H1 (cell line): ENCODE measurements around the gene CCT3. TPM values are rescaled to one million over a fixed set of nuclear protein-coding genes. Genes with fewer than 3 reads are reported as not detected.
"Not testable (repeated sequence)": the region's sequence is repeated elsewhere in the genome, so short reads cannot be mapped to it uniquely, and the experiment has no call there.

Experiments
- CTCF ChIA-PET: fragments of 300-600 bp; sonication (Branson Sonifier 250); formaldehyde crosslinking; loops from one replicate; lab custom pipeline; 2021; ENCODE audit not compliant: partially characterized antibody; lab: Charles Lee
- POLR2A ChIA-PET: fragments of 300-600 bp; sonication (Branson Sonifier 250); formaldehyde crosslinking; loops from one replicate; lab custom pipeline; 2021; ENCODE audit warnings: inconsistent platforms; ENCODE audit not compliant: partially characterized antibody; lab: Charles Lee
- DNase-seq, 2 experiments: peaks; one replicate each; pipeline versions ENCODE4 v3.0.0 to v3.0.0-alpha.2; 2010 to 2022; ENCODE audit warnings: low spot score in 2 of 2, low read depth in 1 of 2, mixed read lengths in 1 of 2
- FAIRE-seq: peaks from 2 replicates; lab custom pipeline; 2011; peaks lifted over from hg19 to GRCh38; lab: Jason Lieb, UNC
- H2AFZ ChIP-seq: 2 replicates; pipeline ENCODE4 v1.8.1; 2012; ENCODE audit warnings: low read length, inconsistent platforms
- H2AK5ac ChIP-seq: 2 replicates; pipeline ENCODE4 v1.6.1; 2013; ENCODE audit warnings: low read depth, low read length
- H2BK120ac ChIP-seq: replicated peaks from 2 replicates; pipeline ENCODE3; 2013; ENCODE audit warnings: low read depth, low read length, inconsistent platforms
- H2BK12ac ChIP-seq: 2 replicates; pipeline ENCODE4 v1.6.1; 2013; ENCODE audit warnings: low read depth, low read length
- H2BK15ac ChIP-seq: 2 replicates; pipeline ENCODE4 v1.6.1; 2013; ENCODE audit warnings: low read length
- H2BK20ac ChIP-seq: 2 replicates; pipeline ENCODE4 v1.6.1; 2013; ENCODE audit warnings: low read length
- H2BK5ac ChIP-seq: 2 replicates; pipeline ENCODE4 v1.6.1; 2013; ENCODE audit warnings: low read depth, low read length
- H3K14ac ChIP-seq: 2 replicates; pipeline ENCODE4 v1.6.1; 2013; ENCODE audit warnings: inconsistent platforms; ENCODE audit not compliant: insufficient read length
- H3K18ac ChIP-seq: 2 replicates; pipeline ENCODE4 v1.6.1; 2013; ENCODE audit warnings: low read length; ENCODE audit errors: extremely low read depth
- H3K23ac ChIP-seq: 2 replicates; pipeline ENCODE4 v1.6.1; 2013; ENCODE audit warnings: inconsistent platforms; ENCODE audit not compliant: insufficient read length
- H3K23me2 ChIP-seq: 2 replicates; pipeline ENCODE4 v1.6.1; 2013; ENCODE audit warnings: low read depth, low read length
- H3K27ac ChIP-seq: 2 replicates; pipeline ENCODE4 v1.6.1; 2011; ENCODE audit warnings: low read depth, low read length, inconsistent platforms
- H3K27me3 ChIP-seq, 4 experiments: replicated peaks in 1 of 4; 1 replicate in 1 of 4; 2 replicates in 3 of 4; pipeline versions ENCODE4 v1.6.1 to v1.8.1; 2011 to 2013; ENCODE audit warnings: low read length in 3 of 4, mild to moderate bottlenecking in 3 of 4, inconsistent platforms in 2 of 4, mixed read lengths in 2 of 4, moderate library complexity in 1 of 4; ENCODE audit not compliant: control insufficient read depth in 3 of 4, insufficient read depth in 3 of 4; ENCODE audit errors: extremely low read depth in 1 of 4
- H3K36me3 ChIP-seq, 4 experiments: 2 replicates each; pipeline versions ENCODE4 v1.6.1 to v1.8.1; 2011 to 2013; ENCODE audit warnings: mild to moderate bottlenecking in 4 of 4, low read length in 3 of 4, moderate library complexity in 2 of 4, control low read depth in 1 of 4, inconsistent platforms in 1 of 4; ENCODE audit not compliant: insufficient read depth in 4 of 4, control insufficient read depth in 2 of 4
- H3K4ac ChIP-seq: replicated peaks from 2 replicates; pipeline ENCODE3; 2013; ENCODE audit warnings: low read length, low read depth, mixed read lengths, inconsistent platforms; ENCODE audit not compliant: insufficient read length
- H3K4me1 ChIP-seq, 4 experiments: replicated peaks in 1 of 4; 1 replicate in 1 of 4; 2 replicates in 3 of 4; pipeline versions ENCODE4 v1.6.1 to v1.8.1; 2011 to 2013; ENCODE audit warnings: low read length in 3 of 4, inconsistent platforms in 2 of 4, mixed read lengths in 1 of 4; ENCODE audit not compliant: insufficient read depth in 4 of 4, control insufficient read depth in 3 of 4
- H3K4me2 ChIP-seq, 2 experiments: 2 replicates each; pipeline versions ENCODE4 v1.6.1 to v1.8.1; 2011 to 2013; ENCODE audit warnings: low read depth in 2 of 2, low read length in 2 of 2, control low read depth in 1 of 2, inconsistent platforms in 1 of 2, mild to moderate bottlenecking in 1 of 2; ENCODE audit not compliant: insufficient read depth in 1 of 2
- H3K4me3 ChIP-seq, 4 experiments: fragments of 200-600, 300-600 bp in 1 of 4; sonication (generic), shearing (Covaris generic), sonication (Bioruptor Twin) in 1 of 4; 2 replicates each; pipeline versions ENCODE4 v1.5.1 to v1.8.1; 2011 to 2016; ENCODE audit warnings: low read length in 4 of 4, low read depth in 3 of 4, control low read depth in 2 of 4, inconsistent platforms in 2 of 4, mild to moderate bottlenecking in 2 of 4, mixed read lengths in 1 of 4, moderate library complexity in 1 of 4; ENCODE audit not compliant: insufficient read depth in 2 of 4; ENCODE audit errors: extremely low read depth in 1 of 4
- H3K56ac ChIP-seq: replicated peaks from 2 replicates; pipeline ENCODE3; 2013; ENCODE audit warnings: low read depth, mild to moderate bottlenecking, mixed read lengths, low read length, inconsistent platforms; ENCODE audit not compliant: insufficient read length
- H3K79me1 ChIP-seq: 2 replicates; pipeline ENCODE4 v1.6.1; 2013; ENCODE audit warnings: low read depth, low read length, control low read depth
- H3K79me2 ChIP-seq, 2 experiments: 2 replicates each; pipeline versions ENCODE4 v1.6.1 to v1.8.1; 2012 to 2013; ENCODE audit warnings: low read length in 2 of 2, mild to moderate bottlenecking in 2 of 2, inconsistent platforms in 1 of 2; ENCODE audit not compliant: insufficient read depth in 2 of 2, control insufficient read depth in 1 of 2
- H3K9ac ChIP-seq, 4 experiments: replicated peaks in 1 of 4; 1 replicate in 1 of 4; 2 replicates in 3 of 4; pipeline versions ENCODE4 v1.6.1 to v1.8.1; 2011 to 2013; ENCODE audit warnings: low read depth in 3 of 4, low read length in 3 of 4, control low read depth in 2 of 4, mild to moderate bottlenecking in 2 of 4, moderate library complexity in 2 of 4, inconsistent platforms in 1 of 4; ENCODE audit errors: extremely low read depth in 1 of 4
- H3K9me3 ChIP-seq, 2 experiments: 2 replicates each; pipeline versions ENCODE4 v1.6.1 to v1.8.1; 2012 to 2013; ENCODE audit warnings: mild to moderate bottlenecking in 2 of 2, moderate library complexity in 2 of 2, control low read depth in 1 of 2, inconsistent platforms in 1 of 2, low read depth in 1 of 2, low read length in 1 of 2, mixed read lengths in 1 of 2; ENCODE audit not compliant: insufficient read depth in 2 of 2
- H4K20me1 ChIP-seq, 2 experiments: replicated peaks in 1 of 2; 2 replicates each; pipeline versions ENCODE3 to v1.8.1; 2011 to 2013; ENCODE audit warnings: inconsistent platforms in 2 of 2, low read length in 2 of 2, mild to moderate bottlenecking in 1 of 2; ENCODE audit not compliant: insufficient read depth in 2 of 2, control insufficient read depth in 1 of 2
- H4K5ac ChIP-seq: 2 replicates; pipeline ENCODE4 v1.6.1; 2013; ENCODE audit warnings: low read length, low read depth, mixed read lengths, inconsistent platforms; ENCODE audit not compliant: insufficient read length
- H4K8ac ChIP-seq: 2 replicates; pipeline ENCODE4 v1.8.0; 2013; ENCODE audit warnings: mild to moderate bottlenecking, moderate library complexity, low read length, inconsistent platforms; ENCODE audit not compliant: insufficient read depth; ENCODE audit errors: extremely low read depth
- H4K91ac ChIP-seq: replicated peaks from 2 replicates; pipeline ENCODE3; 2013; ENCODE audit warnings: low read length, mixed read lengths, inconsistent platforms; ENCODE audit not compliant: insufficient read length
- WGBS, 2 experiments: shearing (Covaris generic) in 1 of 2; methylation state at CpG; one replicate each; pipeline versions ENCODE4 v1.1.6 to v1.1.7; 2013 to 2015; ENCODE audit warnings: low lambda C conversion rate in 2 of 2, mixed read lengths in 2 of 2, inconsistent platforms in 1 of 2, low coverage in 1 of 2, missing lambda C conversion rate in 1 of 2; ENCODE audit not compliant: insufficient replicate concordance in 2 of 2, insufficient coverage in 1 of 2, insufficient read length in 1 of 2; ENCODE audit errors: extremely low coverage in 1 of 2, missing lambda C conversion rate in 1 of 2; 5-methylcytosine and 5-hydroxymethylcytosine counted together
- polyA plus RNA-seq, 7 experiments: library from polyadenylated mRNA; depleted of rRNA in 3 of 7; stranded (reverse) in 5 of 7; unstranded in 2 of 7; fragments of >200 nt in 5 of 7; fragments of 200-250 nt in 2 of 7; gene quantifications; 1 replicate in 5 of 7; 2 replicates in 1 of 7; 4 replicates in 1 of 7; pipeline versions ENCODE4 v1.2.1 to v1.2.3, GENCODE V29; 2011 to 2013; ENCODE audit warnings: missing spikeins in 2 of 7, mixed read lengths in 2 of 7
- total RNA-seq: library from RNA; stranded (reverse); fragmentation: NEBNext Ultra II Directional; extraction: Animal tissue kit (Norgen Biotek cat#: 25700); gene quantifications from 2 replicates; pipeline ENCODE4 v1.2.1, GENCODE V29; 2021

The CCT3 gene
- total and polyA plus RNA-seq, 2 of the 8 experiments (the other 6 are each of a cell fraction or from before 2014, with no cell fraction given) = 431 to 480 TPM

GRCh38 chr1:156323179-156323578 is 14.9 kb downstream of the CCT3 start:
- H4K8ac ChIP-seq, H3K27ac ChIP-seq, DNase-seq, H2BK12ac ChIP-seq, H3K9me3 ChIP-seq, H2BK15ac ChIP-seq, H3K23ac ChIP-seq, H3K79me1 ChIP-seq, H3K18ac ChIP-seq, H2BK120ac ChIP-seq, H3K56ac ChIP-seq, H2BK20ac ChIP-seq, H3K4me1 ChIP-seq, H2AK5ac ChIP-seq, H3K9ac ChIP-seq, H2AFZ ChIP-seq, H3K4me2 ChIP-seq, H4K91ac ChIP-seq, H4K20me1 ChIP-seq, FAIRE-seq, H3K27me3 ChIP-seq, H3K79me2 ChIP-seq, H3K4me3 ChIP-seq, H4K5ac ChIP-seq, H3K4ac ChIP-seq, H2BK5ac ChIP-seq, H3K14ac ChIP-seq, H3K23me2 ChIP-seq: not testable (repeated sequence)
- ChIA-PET CTCF (interaction anchor here (0.7 to 1.5 kb wide), 3 partner anchors 14 to 158 kb away, joined by 3 to 4 read pairs (median 3); no protein-coding TSS in a partner anchor), POLR2A (interaction anchor here (1.0 to 1.9 kb wide), 8 partner anchors 10 to 76 kb away, joined by 3 to 8 read pairs (median 4); partner anchors contain the start of genes CCT3, PAQR6 and TSACC)
- WGBS, 2 experiments = 95% methylated on average over 8 of the region's 9 CpGs; no CpG with 5 or more reads in 1 of the 2 experiments
- H3K36me3 ChIP-seq = peaks cover 47 to 80% (median 64%) of the 10 kb centered on the region in 4 experiments
